HG03175 (cell line): Measurements from ENCODE around the gene MPPED2.

Experiments
- ATAC-seq: cut with Tn5 transposase; IDR thresholded peaks from one replicate; pipeline ENCODE4 v1.9.1; 2021; ENCODE audit warnings: mild to moderate bottlenecking, moderate library complexity; ENCODE audit not compliant: unreplicated experiment

The MPPED2 gene

DNA sequence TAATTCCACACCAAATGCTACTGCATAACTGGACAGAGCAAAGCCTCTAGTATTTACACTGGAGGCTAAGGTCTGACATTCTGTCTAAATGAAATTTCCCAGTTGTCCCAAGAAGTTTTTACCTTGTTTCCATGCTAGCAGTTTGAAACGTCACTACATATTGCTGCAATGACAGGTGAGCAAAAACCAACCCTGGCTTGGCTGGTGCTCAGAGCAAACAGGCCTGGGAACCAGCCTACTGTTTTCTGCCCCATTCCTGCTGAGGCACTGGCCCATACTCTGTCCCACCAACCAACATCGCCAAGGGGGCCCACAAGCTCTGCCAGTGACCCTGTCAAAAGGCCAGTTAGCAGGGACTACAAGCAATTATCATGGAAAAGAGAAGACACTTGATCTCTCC is 131.1 kb downstream of the MPPED2 start:
- no peak for ATAC-seq

DNA sequence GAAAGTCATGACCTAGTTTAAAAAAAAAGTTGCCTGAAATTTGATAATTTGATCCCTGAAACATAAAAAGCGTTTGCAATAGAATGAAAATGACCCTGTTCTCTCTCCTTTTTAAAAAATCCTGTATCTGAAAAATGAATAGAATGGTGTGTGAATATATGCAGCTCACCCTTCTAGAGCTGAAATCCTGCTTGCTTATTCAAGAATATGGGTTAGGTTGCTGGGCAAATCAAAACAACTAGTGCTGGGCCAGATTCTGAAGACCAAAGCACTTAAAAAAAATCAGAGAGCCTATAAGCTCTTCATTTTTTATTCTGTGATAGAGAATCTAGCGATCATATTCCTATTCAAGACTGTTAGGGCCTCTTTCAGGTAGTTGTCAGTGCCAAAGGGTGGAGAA is 131.6 kb downstream of the MPPED2 start:
- ATAC-seq, result no peak

DNA sequence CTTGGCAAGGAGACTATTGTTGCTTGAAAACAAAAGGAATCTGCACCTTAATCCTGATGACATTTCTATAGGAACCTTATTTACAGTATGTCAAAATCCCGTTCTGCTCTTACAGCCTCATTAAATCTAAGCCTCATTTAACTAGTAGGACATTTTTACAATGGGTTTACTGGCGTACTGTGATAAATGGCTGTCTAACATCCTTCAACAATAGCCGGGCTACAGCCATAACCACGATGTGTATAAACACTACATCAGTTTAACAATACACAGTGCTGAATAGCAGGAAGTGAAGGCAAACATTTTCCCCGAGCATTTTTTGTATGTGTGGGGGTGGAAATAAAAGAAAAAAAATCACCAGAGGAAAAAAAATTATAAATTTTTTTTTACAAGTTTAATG is 132.0 kb downstream of the MPPED2 start:
- no peak for ATAC-seq

DNA sequence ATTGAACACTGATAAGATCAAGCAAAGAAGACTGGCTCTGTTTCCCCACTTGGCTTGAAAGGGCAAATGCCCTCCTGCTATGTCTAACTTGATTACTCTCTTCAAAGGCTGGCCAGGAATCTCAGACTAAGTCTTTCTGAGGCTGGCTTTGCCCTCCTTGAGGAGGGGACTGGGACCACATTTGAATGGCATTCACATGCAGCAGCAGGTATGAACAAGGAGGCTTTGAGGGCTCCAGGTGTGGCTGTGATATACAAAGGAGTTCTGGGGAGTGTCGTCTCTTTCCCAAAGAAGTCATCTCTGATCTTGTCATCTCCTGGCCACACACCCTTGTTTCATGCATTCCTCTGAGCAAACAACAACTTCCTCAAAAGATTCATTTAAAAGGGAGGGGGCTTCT is 132.4 kb downstream of the MPPED2 start:
- ATAC-seq, result no peak

DNA sequence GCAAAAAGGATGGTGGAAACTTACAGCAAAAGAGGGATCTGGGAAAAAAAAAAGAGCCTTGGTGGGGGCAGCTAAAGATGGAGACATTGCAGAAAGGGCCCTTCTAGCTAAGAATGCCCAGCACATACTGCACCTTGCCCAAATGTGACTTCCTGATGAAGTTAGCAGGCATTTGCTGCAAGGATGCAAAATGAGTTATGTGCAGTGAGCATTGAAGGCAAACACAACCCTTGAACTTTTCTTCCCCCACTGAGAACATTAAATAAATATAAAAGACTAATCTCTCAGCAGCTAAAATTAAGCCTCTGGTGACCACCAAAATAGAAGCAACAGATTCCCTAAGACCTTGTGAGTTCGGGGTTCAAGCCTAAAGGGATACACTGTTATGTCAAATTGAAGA is 133.3 kb downstream of the MPPED2 start:
- ATAC-seq, result no peak

DNA sequence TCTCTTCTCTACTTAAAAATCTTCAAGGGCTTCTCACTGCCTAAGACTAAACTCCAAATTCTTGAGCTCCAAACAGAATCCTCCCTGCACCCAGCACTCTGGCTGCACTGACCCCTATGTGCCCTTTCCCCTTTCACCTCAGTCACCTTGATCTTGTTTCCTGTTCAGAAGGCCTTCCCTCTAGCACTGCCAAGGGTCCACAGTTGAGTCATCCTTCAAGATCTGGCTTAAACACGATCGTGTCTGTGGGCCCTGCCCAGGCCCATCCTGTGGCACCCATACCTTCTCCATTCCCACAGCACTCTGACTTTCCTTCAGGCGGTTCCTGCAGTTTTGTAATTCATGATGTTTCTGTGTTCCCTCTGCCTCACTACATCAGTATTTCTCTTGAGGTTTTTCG is 134.0 kb downstream of the MPPED2 start:
- ATAC-seq, result no peak

DNA sequence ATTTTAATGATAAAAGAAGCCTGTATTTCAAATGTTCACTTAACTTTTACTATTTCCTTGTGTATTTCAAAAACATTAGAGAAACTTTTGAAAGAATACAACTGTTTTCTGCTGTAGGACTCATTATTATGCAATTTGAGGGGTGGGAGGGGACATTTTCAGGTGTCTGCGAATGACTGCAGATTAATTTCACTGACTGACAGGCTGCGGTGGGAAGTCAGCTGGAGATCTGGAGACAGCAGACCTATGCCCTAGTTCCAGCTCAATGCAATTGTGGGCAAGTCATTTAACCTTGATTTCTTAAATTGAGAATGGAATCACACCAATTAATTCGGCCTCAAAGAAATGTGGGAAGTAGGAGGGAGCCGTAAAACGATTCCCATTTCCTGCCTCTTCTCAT is 134.5 kb downstream of the MPPED2 start:
- ATAC-seq, result no peak

DNA sequence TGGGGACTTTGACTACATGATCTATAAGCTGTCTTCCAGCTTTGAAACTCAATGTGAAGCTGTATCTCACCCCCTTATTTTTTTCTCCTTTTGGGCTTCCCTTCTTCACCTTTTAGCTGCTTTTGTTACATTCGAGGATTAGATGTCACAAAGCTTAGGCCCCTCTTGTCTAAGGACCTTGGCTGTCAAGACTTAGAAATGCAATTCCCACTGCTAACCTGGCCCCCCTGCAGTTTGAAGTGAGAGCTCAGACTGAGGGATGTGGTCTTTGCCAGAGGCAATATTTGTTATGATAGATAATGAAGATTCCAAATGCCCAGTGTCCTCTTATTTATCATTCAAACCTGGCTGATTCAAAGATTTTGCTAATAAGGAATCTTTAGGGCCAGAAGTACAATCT is 135.0 kb downstream of the MPPED2 start:
- ATAC-seq, result no peak

DNA sequence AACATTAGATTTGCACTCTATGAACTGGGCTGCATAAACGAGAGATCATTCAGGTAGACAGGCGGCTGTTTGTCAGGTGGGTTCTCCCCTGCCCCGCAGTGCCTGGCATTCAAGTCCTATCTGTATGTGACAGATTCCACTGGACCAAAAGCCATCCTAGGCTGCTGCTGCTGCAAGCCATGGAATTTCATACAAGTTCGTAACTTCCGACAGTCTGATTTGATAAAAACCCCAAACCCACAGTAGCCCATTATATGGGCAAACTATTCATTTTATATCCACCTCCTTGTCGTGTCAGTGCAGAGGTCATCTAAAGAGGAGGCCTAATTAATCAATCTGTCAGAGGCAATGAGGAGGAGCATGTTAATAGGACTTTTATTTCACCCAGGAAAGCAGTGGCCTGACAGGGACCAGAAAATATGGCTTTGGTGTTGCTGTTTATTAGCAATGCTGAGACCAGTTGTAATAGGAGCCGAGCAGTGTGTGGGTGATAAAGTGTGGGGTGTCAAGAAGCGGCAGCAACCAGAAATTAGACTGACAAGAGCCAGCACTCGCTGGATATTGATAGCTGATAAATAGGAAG is 139.0 kb downstream of the MPPED2 start:
- no peak for ATAC-seq

DNA sequence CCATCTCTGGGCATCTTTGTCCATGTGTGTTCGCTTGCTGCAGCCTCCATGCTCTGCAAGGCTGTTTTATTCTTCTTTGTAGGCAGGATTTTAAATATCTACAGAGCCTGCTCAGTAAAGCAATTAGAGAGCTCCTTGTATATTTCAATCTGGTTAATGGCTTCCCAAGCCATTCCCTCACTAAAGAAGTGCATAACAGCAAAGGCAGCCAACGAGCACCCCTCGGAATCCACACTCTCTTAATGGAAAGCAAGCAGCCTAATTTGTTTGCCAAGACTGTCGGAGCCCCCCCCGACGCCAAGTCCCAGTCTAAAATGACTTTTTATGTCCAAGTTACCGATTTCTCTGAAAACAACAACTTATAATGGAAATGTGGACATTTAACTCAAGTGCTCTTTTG is 139.6 kb downstream of the MPPED2 start:
- no peak for ATAC-seq

DNA sequence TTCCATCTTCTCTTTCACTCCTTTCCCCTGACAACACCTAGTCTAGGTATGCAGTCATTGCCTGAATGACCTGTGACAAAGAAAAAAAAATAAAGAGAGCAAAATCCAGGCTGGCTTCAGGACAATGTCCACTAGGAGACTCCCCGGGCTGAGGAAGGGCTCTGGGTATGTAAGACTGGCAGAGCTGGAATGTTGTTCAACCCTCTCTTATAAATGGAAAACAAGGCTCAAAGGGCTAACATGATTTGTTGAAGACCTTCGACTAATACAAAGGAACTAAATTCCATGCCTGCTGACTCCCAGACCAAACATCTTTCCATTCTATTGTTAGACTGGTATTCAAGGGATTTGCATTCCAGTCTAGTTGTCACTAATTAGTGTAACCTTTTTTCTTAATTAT is 141.1 kb downstream of the MPPED2 start:
- ATAC-seq, result no peak

DNA sequence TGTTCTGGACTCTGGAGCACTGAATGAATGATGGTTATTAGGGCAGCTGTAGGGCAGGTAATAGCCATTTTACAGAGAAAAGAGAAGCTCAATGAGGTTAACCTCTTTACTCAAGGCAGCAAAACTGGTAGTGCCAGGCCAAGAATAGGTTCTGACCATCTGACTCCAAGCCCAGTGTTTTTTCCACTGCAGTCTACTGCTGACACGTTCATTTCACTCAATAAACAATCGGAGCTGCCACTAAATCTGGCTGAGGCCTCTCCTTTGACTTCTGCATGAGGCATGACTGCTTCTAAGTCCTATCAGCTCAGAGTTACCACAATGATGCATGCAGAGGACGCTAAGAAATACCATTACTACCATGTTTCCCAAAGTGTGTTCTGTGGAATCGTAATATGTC is 145.6 kb downstream of the MPPED2 start:
- ATAC-seq, result no peak

DNA sequence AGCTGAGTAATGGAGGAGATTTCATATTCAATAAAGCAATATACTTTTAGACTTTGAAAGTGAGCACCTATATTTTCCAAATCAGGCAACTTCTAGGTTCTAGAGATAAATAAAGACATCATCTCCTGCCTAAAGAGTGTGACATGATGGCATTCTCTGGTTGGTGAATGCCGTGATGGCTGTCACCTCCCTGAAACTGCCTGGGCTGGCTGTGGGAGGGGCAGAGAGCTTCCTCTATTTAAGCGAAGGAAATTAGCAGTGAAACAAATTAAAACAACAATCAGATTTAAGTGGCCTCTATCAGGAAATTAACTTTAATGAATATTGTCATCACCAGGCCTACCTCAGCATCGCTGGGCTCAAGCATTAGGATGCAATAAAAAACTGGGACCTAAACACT is 149.4 kb downstream of the MPPED2 start:
- no peak for ATAC-seq

DNA sequence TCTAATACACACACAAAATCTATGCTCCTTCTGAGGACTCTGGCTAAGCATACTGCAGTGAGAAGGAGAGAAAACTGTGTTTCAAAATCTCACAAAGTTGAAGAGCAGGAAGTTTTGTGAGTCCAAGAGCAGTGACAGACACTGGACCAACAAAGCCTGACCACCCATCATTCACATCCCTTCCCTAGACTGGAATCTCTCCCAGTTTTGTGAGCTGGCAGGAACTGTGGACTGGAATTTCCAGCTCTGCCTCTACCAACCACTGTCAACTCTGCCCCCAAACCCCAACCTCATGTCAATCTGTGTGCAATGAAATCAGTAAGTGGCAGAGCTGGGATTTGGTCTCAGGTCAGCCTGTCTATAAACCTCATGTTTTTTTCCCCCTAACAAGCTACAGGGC is 150.7 kb downstream of the MPPED2 start:
- no peak for ATAC-seq

DNA sequence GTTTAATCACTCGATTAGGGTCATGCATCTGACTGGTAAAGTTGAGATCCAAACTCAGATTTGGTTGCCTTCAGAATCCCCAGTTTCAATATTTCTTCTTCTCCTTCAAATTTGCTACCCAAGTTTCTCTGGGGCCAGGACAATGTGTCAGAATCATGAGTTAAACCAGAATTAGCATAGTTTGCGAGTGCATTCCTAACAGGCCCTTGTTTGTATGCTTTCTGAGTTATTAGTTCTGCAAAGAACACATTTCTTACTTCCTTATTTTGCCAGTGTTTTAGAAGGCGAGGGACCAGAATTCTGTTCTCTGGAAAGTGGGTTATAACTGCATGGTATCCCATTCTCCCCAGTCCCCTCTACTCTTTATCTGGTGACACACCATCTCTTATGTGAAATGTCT is 151.3 kb downstream of the MPPED2 start:
- ATAC-seq, result no peak

DNA sequence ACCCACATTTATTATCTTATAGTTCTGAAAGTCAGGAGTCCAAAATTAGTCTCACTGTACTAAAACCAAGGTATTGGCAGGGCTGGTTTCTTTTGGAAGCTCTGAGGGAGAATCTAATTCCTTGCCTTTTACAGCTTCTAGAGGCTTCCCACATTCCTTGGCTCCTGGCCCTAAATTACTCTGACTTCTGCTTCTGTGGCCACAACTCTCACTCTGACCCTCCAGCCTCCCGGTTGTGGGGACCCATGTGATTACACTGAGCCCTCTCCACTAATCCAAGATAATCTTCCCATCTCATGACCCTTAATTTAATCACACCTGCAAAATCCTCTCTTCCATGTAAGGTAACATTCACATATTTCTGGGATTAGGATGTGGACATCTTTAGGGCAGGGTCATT is 152.3 kb downstream of the MPPED2 start:
- no peak for ATAC-seq

DNA sequence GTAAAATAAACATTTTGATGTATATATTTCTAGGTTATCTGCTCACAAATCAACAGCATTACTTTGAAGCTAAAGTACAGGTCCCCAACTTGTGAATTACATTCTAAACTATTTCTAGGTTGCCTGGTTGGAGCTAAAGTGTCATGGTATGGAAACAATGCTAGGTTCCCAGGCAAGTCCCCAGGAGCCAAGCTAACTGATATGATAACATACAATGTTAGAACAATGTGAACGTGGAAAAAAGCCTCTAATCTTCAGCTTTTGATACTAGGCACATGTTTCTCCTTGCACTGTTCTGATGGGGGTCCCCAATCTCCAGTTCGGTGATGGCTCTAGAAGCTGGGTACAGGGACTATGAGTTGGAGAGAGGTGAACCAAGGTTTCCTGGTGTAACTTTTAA is 153.4 kb downstream of the MPPED2 start:
- ATAC-seq, result no peak

DNA sequence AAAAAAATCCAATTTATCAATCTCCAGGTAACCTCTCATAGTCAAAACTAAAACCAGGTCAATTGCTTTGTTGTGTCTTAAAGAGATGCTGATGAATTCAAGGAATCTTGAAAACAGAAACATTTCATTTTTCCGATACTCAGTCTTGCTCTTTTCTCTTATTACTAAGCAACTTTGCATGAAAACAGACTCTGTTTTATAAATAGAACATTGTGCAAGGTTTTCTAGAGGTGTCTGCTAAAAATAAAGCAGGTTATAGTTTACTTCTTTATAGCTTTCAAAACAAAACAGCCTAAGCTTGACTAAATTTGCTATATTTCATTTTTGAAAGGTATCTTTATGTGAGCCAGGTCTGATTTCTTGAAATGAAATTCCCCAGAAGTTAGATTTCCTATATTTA is 154.0 kb downstream of the MPPED2 start:
- ATAC-seq, result no peak

DNA sequence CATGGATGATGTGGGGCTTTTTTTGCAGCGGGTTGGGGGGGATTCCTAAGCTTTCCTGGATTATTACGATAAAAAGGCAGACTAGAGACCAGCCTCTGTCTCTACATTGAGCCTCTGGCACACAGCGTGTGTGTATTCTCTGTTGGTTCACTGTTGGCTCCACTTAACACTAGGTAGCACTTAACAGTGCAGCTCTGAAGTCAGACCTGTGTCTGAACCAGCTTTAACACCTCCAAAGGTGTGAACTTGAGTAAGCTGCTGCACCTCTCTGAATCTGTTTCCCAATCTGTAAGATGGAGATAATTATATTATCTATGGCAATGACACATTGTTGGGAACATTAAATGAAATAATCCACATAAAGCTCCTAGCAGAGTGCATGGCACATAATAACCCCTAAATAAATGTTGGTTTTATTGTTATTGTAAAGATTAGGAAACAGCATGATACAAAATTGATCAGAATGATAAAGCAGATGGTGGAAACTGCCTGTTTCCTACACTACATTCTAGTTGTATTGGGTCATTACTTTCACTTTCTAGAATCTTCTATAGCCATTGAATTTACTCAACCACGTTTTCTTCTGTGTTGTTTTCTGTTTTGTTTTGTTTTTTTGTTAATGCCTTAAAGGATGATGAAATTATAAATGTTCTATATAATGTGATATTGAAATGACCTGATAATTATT is 154.9 kb downstream of the MPPED2 start:
- ATAC-seq, result no peak

DNA sequence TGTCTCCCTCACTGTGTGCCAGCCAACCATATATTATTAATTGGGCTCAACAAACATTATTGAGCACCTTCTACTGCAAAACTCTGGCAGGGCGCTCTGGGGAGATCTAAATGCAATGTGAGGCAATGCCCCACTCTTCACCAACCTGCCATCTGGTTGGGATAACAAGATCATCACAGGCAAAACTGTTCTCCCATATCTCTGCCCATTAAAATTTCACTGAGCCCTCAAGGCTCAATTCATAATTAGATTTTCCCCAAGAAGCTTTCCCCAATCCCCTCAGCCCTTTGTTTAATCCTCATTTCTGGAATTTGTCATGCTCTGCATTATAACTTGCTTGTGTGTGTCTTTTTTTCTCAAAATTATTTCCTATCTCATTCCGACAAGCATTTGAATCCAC is 156.6 kb downstream of the MPPED2 start:
- no peak for ATAC-seq

DNA sequence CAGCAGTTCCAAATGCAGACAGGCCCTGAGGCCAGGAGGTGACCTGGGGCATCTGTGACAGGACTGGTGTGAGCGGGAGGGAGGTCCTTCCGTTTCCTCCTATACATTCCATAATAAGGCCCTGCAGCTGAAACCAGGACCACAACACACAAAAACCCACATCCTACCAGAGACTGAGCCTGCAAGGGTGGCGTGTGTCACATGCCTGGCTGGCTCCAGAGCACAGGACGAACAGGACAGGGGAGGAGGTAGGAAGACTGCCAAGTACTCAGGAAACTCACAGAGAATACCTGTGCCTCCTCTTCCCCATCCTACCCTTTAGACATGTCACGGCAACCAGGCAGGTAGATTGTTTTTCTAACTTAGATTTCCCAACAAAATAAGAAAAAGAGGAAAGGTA is 159.4 kb downstream of the MPPED2 start:
- ATAC-seq, result no peak

DNA sequence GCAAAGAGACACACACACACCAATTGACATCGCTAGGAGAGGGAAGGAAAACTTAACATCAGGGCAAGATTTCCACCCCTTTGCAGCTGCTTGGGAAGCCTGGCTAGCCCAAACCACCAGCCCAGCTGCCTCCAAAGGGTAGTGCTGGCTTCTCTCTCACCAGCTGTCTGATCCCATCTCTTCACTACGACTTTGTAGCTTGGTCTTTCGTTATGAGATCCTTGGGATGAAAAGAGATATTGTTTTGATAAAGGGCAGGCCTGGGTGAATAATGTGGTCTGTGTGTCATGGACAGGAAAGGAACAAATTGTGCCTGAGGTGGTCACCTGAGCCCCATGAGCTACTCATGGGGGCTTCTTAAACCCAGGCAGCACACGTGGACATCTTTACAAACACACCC is 161.3 kb downstream of the MPPED2 start:
- ATAC-seq, result no peak

DNA sequence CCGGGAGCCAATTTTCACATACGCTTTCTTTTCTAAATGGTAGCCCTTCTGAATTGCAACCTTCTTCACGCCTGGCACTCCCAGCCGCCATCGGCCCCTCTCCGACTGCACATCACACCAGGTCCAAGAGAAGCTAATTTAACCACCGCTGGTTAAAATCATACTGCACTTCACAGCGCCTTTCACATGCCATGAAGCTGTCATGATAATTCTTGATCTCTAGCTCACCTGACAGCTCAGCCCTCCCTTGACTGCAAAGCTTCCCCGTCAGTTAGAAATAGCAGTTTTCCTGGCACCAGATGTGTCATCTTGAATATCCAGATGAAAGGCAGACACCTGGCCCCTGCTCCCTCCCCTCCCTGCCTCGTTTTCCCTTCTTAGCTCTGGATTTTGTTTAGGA is 161.8 kb downstream of the MPPED2 start:
- ATAC-seq, result no peak
